Endodermal cell (in vitro differentiated cells): ENCODE results near the gene ZIC2. TPM values are rescaled to one million over a fixed set of nuclear protein-coding genes. Genes with fewer than 3 reads are reported as not detected.

Experiments
- DNase-seq: peaks from one replicate; pipeline ENCODE4 v3.0.0-alpha.2; 2017
- H3K27ac ChIP-seq: 2 replicates; pipeline ENCODE4 v1.5.1; 2013; ENCODE audit warnings: mild to moderate bottlenecking, low read depth, low read length, moderate library complexity
- H3K27me3 ChIP-seq: 2 replicates; pipeline ENCODE4 v1.6.1; 2013; ENCODE audit warnings: mild to moderate bottlenecking, low read length, moderate library complexity; ENCODE audit not compliant: insufficient read depth, control insufficient read depth, poor library complexity, severe bottlenecking
- H3K36me3 ChIP-seq: 2 replicates; pipeline ENCODE4 v1.7.0; 2013; ENCODE audit warnings: mild to moderate bottlenecking, low read length, moderate library complexity; ENCODE audit not compliant: control insufficient read depth, insufficient read depth
- H3K4me1 ChIP-seq: one replicate; pipeline ENCODE4 v1.7.0; 2013; ENCODE audit warnings: low read length; ENCODE audit not compliant: control insufficient read depth, insufficient read depth
- H3K4me3 ChIP-seq: 2 replicates; pipeline ENCODE4 v1.5.1; 2013; ENCODE audit warnings: mild to moderate bottlenecking, low read length, moderate library complexity
- H3K9ac ChIP-seq: 2 replicates; pipeline ENCODE4 v1.6.1; 2013; ENCODE audit warnings: mild to moderate bottlenecking, low read length, moderate library complexity; ENCODE audit not compliant: poor library complexity, severe bottlenecking; ENCODE audit errors: extremely low read depth
- H3K9me3 ChIP-seq: 2 replicates; pipeline ENCODE4 v1.6.1; 2013; ENCODE audit warnings: mild to moderate bottlenecking, low read length, moderate library complexity; ENCODE audit not compliant: control insufficient read depth
- H3K27ac Mint-ChIP-seq: 2 replicates; pipeline ENCODE4 v1.8.0; 2020; ENCODE audit warnings: mixed read lengths
- H3K27me3 Mint-ChIP-seq: 2 replicates; pipeline ENCODE4 v1.8.0; 2021; ENCODE audit warnings: mild to moderate bottlenecking, mixed read lengths; ENCODE audit not compliant: insufficient read depth
- H3K36me3 Mint-ChIP-seq: 2 replicates; pipeline ENCODE4 v1.8.0; 2020; ENCODE audit warnings: low read depth, mixed read lengths
- H3K4me1 Mint-ChIP-seq: 2 replicates; pipeline ENCODE4 v1.8.0; 2020; ENCODE audit warnings: mixed read lengths
- H3K4me3 Mint-ChIP-seq: 2 replicates; pipeline ENCODE4 v1.8.0; 2020; ENCODE audit warnings: mild to moderate bottlenecking, moderate library complexity, mixed read lengths
- H3K9me3 Mint-ChIP-seq: 2 replicates; pipeline ENCODE4 v1.8.0; 2020; ENCODE audit warnings: mild to moderate bottlenecking, mixed read lengths
- CTCF ChIP-seq: fragments of 200-600 bp; sonication (generic); conservative IDR thresholded peaks from 2 replicates; pipeline ENCODE4 v1.5.0; 2021; ENCODE audit warnings: antibody characterized with exemption, mild to moderate bottlenecking
- WGBS, 2 experiments: methylation state at CpG; one replicate each; pipeline versions ENCODE4 v1.1.5 to v1.1.7; 2013; ENCODE audit warnings: missing lambda C conversion rate in 2 of 2, mixed read lengths in 1 of 2; ENCODE audit not compliant: insufficient coverage in 1 of 2, insufficient read length in 1 of 2; 5-methylcytosine and 5-hydroxymethylcytosine counted together
- total RNA-seq, 2 donors: library from RNA; stranded (reverse); fragmentation: NEBNext Ultra II Directional in 1 of 2; extraction: Animal tissue kit (Norgen Biotek cat#: 25700) in 1 of 2; gene quantifications; 2 replicates in 1 of 2; 3 replicates in 1 of 2; pipeline ENCODE4 v1.2.1, GENCODE V29; 2021

The ZIC2 gene
- total RNA-seq, 2 donors from 2014 or later, result 182 to 301 TPM

- peaks cover 98% of the 10 kb centered on the region for H3K27me3 ChIP-seq
- peaks cover 47% of the 10 kb centered on the region for H3K4me1 Mint-ChIP-seq
These were observed 24.9 kb upstream of the ZIC2 start for GRCh38 chr13:99956473-99957349.

GRCh38 chr13:99958406-99959126 lies 23.0 kb upstream of the ZIC2 start:
- peaks cover 53% of the 10 kb centered on the region for H3K4me1 Mint-ChIP-seq
- WGBS, 2 experiments, result 4% methylated on average over 24 to 35 of the region's 35 CpGs

More at GRCh38 chr13:99956473-99957349, 24.9 kb upstream of the ZIC2 start:
- Mint-ChIP-seq H3K9me3 (no peaks in the 10 kb centered on the region), H3K27me3 (peaks cover 91% of the 10 kb centered on the region), H3K4me3 (peak overlapping the region; percentile 70), H3K36me3 (no peaks in the 10 kb centered on the region), H3K27ac (peak overlapping the region; percentile 38)
- no peaks in the 10 kb centered on the region for H3K36me3 ChIP-seq
- H3K27ac ChIP-seq, result peak overlapping the region; percentile 78
- 0 to 1% methylated on average over 27 to 67 of the region's 68 CpGs for WGBS, 2 experiments
- DNase-seq, result peak; percentile 85
- H3K4me3 ChIP-seq, result peak overlapping the region; percentile 81
- H3K9ac ChIP-seq, result peak overlapping the region; percentile 15
- H3K4me1 ChIP-seq, result peaks cover 3% of the 10 kb centered on the region
- H3K9me3 ChIP-seq, result no peaks in the 10 kb centered on the region
- TF ChIP-seq CTCF, result peak; percentile 47

More at GRCh38 chr13:99958406-99959126, 23.0 kb upstream of the ZIC2 start:
- peaks cover 85% of the 10 kb centered on the region for H3K27me3 Mint-ChIP-seq
- peaks cover 82% of the 10 kb centered on the region for H3K27me3 ChIP-seq
- no peak overlapping the region for H3K27ac Mint-ChIP-seq
- TF ChIP-seq CTCF, result no peak
- peak; percentile 84 for DNase-seq
- no peaks in the 10 kb centered on the region for H3K9me3 Mint-ChIP-seq
- H3K4me1 ChIP-seq, result peaks cover 3% of the 10 kb centered on the region
- H3K9me3 ChIP-seq, result no peaks in the 10 kb centered on the region
- peak overlapping the region; percentile 70 for H3K4me3 Mint-ChIP-seq
- H3K36me3 Mint-ChIP-seq, result peaks cover under 1% of the 10 kb centered on the region
- no peaks in the 10 kb centered on the region for H3K36me3 ChIP-seq
- peak overlapping the region; percentile 98 for H3K27ac ChIP-seq
- no peak overlapping the region for H3K9ac ChIP-seq
- H3K4me3 ChIP-seq, result peak overlapping the region; percentile 82
